ENCODE results near the gene CLEC2D.

Gene CLEC2D

GRCh38 chr12:9717070-9717925 is 47.8 kb downstream of the CLEC2D start:
- no peaks in the 10 kb centered on the region for H3K27me3 Mint-ChIP-seq (ENCODE audit: low read depth)
- H3K4me3 Mint-ChIP-seq: no peak overlapping the region

GRCh38 chr12:9718968-9719367 is 49.5 kb downstream of the CLEC2D start:
- no peak overlapping the region for H3K4me3 Mint-ChIP-seq
- no peak overlapping the region for H3K27ac Mint-ChIP-seq

More at GRCh38 chr12:9717070-9717925, 47.8 kb downstream of the CLEC2D start:
- Mint-ChIP-seq H3K36me3 (ENCODE audit: low read depth) (peaks cover 24% of the 10 kb centered on the region), H3K4me1 (ENCODE audit: low read depth) (peaks cover 32% of the 10 kb centered on the region), H3K9me3 (no peaks in the 10 kb centered on the region), H3K27ac (no peak overlapping the region)

GRCh38 chr12:9719790-9720189 is 50.3 kb downstream of the CLEC2D start:
- H3K27me3 Mint-ChIP-seq (ENCODE audit: low read depth): no peaks in the 10 kb centered on the region
- H3K4me1 Mint-ChIP-seq (ENCODE audit: low read depth): peaks cover 38% of the 10 kb centered on the region
- no peaks in the 10 kb centered on the region for H3K9me3 Mint-ChIP-seq
- H3K36me3 Mint-ChIP-seq (ENCODE audit: low read depth): peaks cover 35% of the 10 kb centered on the region
- peak overlapping the region; percentile 41 for H3K27ac Mint-ChIP-seq
- H3K4me3 Mint-ChIP-seq: no peak overlapping the region

More at GRCh38 chr12:9718968-9719367, 49.5 kb downstream of the CLEC2D start:
- Mint-ChIP-seq H3K27me3 (ENCODE audit: low read depth) (no peaks in the 10 kb centered on the region), H3K4me1 (ENCODE audit: low read depth) (peaks cover 33% of the 10 kb centered on the region), H3K9me3 (no peaks in the 10 kb centered on the region), H3K36me3 (ENCODE audit: low read depth) (peaks cover 31% of the 10 kb centered on the region)

GRCh38 chr12:9721394-9722092 is 52.0 kb downstream of the CLEC2D start:
- Mint-ChIP-seq H3K4me3 (no peak overlapping the region), H3K27me3 (ENCODE audit: low read depth) (no peaks in the 10 kb centered on the region), H3K27ac (peak overlapping the region; percentile 52), H3K36me3 (ENCODE audit: low read depth) (peaks cover 29% of the 10 kb centered on the region), H3K4me1 (ENCODE audit: low read depth) (peaks cover 39% of the 10 kb centered on the region), H3K9me3 (no peaks in the 10 kb centered on the region)

GRCh38 chr12:9724023-9724422 is 54.5 kb downstream of the CLEC2D start:
- Mint-ChIP-seq H3K27me3 (ENCODE audit: low read depth) (no peaks in the 10 kb centered on the region), H3K36me3 (ENCODE audit: low read depth) (peaks cover 31% of the 10 kb centered on the region), H3K27ac (no peak overlapping the region), H3K4me3 (no peak overlapping the region), H3K9me3 (no peaks in the 10 kb centered on the region), H3K4me1 (ENCODE audit: low read depth) (peaks cover 40% of the 10 kb centered on the region)

- Mint-ChIP-seq H3K27ac (no peak overlapping the region), H3K36me3 (ENCODE audit: low read depth) (peaks cover 28% of the 10 kb centered on the region), H3K9me3 (no peaks in the 10 kb centered on the region), H3K27me3 (ENCODE audit: low read depth) (no peaks in the 10 kb centered on the region), H3K4me1 (ENCODE audit: low read depth) (peaks cover 42% of the 10 kb centered on the region), H3K4me3 (no peak overlapping the region)
These were observed 55.8 kb downstream of the CLEC2D start for GRCh38 chr12:9725213-9725870.

GRCh38 chr12:9727813-9728212 is 58.3 kb downstream of the CLEC2D start:
- Mint-ChIP-seq H3K9me3 (no peaks in the 10 kb centered on the region), H3K4me3 (no peak overlapping the region), H3K4me1 (ENCODE audit: low read depth) (peaks cover 40% of the 10 kb centered on the region), H3K27me3 (ENCODE audit: low read depth) (no peaks in the 10 kb centered on the region), H3K27ac (no peak overlapping the region), H3K36me3 (ENCODE audit: low read depth) (peaks cover 14% of the 10 kb centered on the region)

GRCh38 chr12:9729082-9729481 is 59.6 kb downstream of the CLEC2D start:
- Mint-ChIP-seq H3K27ac (no peak overlapping the region), H3K27me3 (ENCODE audit: low read depth) (no peaks in the 10 kb centered on the region), H3K4me3 (no peak overlapping the region), H3K4me1 (ENCODE audit: low read depth) (peaks cover 44% of the 10 kb centered on the region), H3K9me3 (no peaks in the 10 kb centered on the region), H3K36me3 (ENCODE audit: low read depth) (peaks cover 13% of the 10 kb centered on the region)

GRCh38 chr12:9730011-9730410 is 60.5 kb downstream of the CLEC2D start:
- Mint-ChIP-seq H3K4me3 (peak overlapping the region; percentile 12), H3K9me3 (no peaks in the 10 kb centered on the region), H3K27ac (peak overlapping the region; percentile 11), H3K27me3 (ENCODE audit: low read depth) (no peaks in the 10 kb centered on the region), H3K4me1 (ENCODE audit: low read depth) (peaks cover 39% of the 10 kb centered on the region), H3K36me3 (ENCODE audit: low read depth) (peaks cover 9% of the 10 kb centered on the region)

GRCh38 chr12:9730591-9730990 is 61.1 kb downstream of the CLEC2D start:
- peaks cover 8% of the 10 kb centered on the region for H3K36me3 Mint-ChIP-seq (ENCODE audit: low read depth)
- H3K4me1 Mint-ChIP-seq (ENCODE audit: low read depth): peaks cover 39% of the 10 kb centered on the region
- peak overlapping the region; percentile 83 for H3K4me3 Mint-ChIP-seq
- H3K27me3 Mint-ChIP-seq (ENCODE audit: low read depth): no peaks in the 10 kb centered on the region
- peaks cover under 1% of the 10 kb centered on the region for H3K9me3 Mint-ChIP-seq
- peak overlapping the region; percentile 41 for H3K27ac Mint-ChIP-seq

GRCh38 chr12:9731393-9731792 is 61.9 kb downstream of the CLEC2D start:
- peaks cover 39% of the 10 kb centered on the region for H3K4me1 Mint-ChIP-seq (ENCODE audit: low read depth)
- peaks cover 10% of the 10 kb centered on the region for H3K36me3 Mint-ChIP-seq (ENCODE audit: low read depth)
- peaks cover 3% of the 10 kb centered on the region for H3K9me3 Mint-ChIP-seq
- peak overlapping the region; percentile 83 for H3K4me3 Mint-ChIP-seq
- peak overlapping the region; percentile 86 for H3K27ac Mint-ChIP-seq
- no peaks in the 10 kb centered on the region for H3K27me3 Mint-ChIP-seq (ENCODE audit: low read depth)

- peak overlapping the region; percentile 86 for H3K27ac Mint-ChIP-seq
- peak overlapping the region; percentile 83 for H3K4me3 Mint-ChIP-seq
- H3K4me1 Mint-ChIP-seq (ENCODE audit: low read depth): peaks cover 42% of the 10 kb centered on the region
These were observed 62.3 kb downstream of the CLEC2D start for GRCh38 chr12:9731797-9732196.

GRCh38 chr12:9732921-9733461 is 63.5 kb downstream of the CLEC2D start, which contains the start of gene CLECL1:
CLECL1 (minus strand) TSS chr12:9733097.
- no peaks in the 10 kb centered on the region for H3K27me3 Mint-ChIP-seq (ENCODE audit: low read depth)
- peaks cover 8% of the 10 kb centered on the region for H3K36me3 Mint-ChIP-seq (ENCODE audit: low read depth)
- H3K4me1 Mint-ChIP-seq (ENCODE audit: low read depth): peaks cover 48% of the 10 kb centered on the region

More at GRCh38 chr12:9731797-9732196, 62.3 kb downstream of the CLEC2D start:
- Mint-ChIP-seq H3K27me3 (ENCODE audit: low read depth) (no peaks in the 10 kb centered on the region), H3K9me3 (peaks cover 3% of the 10 kb centered on the region), H3K36me3 (ENCODE audit: low read depth) (peaks cover 10% of the 10 kb centered on the region)

GRCh38 chr12:9735601-9736000 is 66.1 kb downstream of the CLEC2D start:
- H3K27ac Mint-ChIP-seq: peak overlapping the region; percentile 52
- no peak overlapping the region for H3K4me3 Mint-ChIP-seq
- peaks cover 15% of the 10 kb centered on the region for H3K9me3 Mint-ChIP-seq
- peaks cover 20% of the 10 kb centered on the region for H3K36me3 Mint-ChIP-seq (ENCODE audit: low read depth)
- H3K4me1 Mint-ChIP-seq (ENCODE audit: low read depth): peaks cover 57% of the 10 kb centered on the region
- no peaks in the 10 kb centered on the region for H3K27me3 Mint-ChIP-seq (ENCODE audit: low read depth)

More at GRCh38 chr12:9732921-9733461, 63.5 kb downstream of the CLEC2D start, which contains the start of gene CLECL1:
- peak within 1 kb of the TSS; percentile 83 for H3K4me3 Mint-ChIP-seq
- peaks cover 3% of the 10 kb centered on the region for H3K9me3 Mint-ChIP-seq
- peak within 1 kb of the TSS; percentile 86 for H3K27ac Mint-ChIP-seq
